Measurements from ENCODE around the gene SLC34A1. TPM values are rescaled to one million over a fixed set of nuclear protein-coding genes. Genes with fewer than 3 reads are reported as not detected.

Gene SLC34A1
- total and polyA plus RNA-seq, 11 donors = not detected

DNA sequence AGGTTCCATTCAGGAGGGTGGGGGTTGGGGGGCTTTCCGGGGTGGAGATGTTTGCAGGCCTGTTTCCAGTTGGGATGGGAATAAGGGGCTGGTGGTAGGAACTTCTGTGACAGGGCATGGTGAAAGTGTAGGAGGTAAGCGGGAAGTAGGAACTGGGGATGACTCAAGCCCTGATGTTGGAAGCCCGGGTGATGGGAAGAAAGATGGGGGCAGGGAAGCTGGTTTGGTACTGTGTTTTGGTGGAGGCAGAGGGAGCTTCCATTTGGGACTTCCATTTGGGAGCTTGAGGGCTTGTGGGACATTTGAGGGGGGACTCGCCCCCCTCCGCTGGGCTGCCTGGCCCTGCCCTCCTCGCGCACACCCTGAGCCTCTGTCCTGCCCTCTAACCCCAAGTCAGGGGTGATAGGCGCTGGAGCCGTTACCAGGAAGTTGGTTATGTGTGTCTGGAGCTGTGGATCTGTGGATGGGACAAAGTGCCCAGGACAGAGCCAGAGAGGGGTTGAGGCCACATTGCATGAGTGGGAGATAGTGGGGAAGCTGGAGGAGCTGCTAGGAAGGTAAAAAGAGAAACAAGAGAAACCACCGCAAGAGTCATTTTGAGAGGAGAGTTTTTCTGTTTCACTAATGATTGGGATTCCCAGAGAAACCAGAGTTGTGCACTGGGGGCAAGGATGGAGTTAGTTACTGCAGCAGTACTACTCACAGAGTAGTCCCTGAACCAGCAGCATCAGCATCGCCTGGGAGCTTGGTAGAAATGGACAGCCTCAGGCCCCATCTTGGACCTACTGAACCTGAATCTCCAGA, 19.9 kb upstream of the SLC34A1 start:
- WGBS, 4 donors = 81 to 88% (median 85%) methylated on average over 11 of the region's 11 CpGs
- intact Hi-C loops (cut with DNase I) = loop anchor here in 1 of 10 donors (10.0 kb wide), 1 partner anchor 50 kb away; the partner anchor contains the start of gene MXD3
- no peaks in the 10 kb centered on the region for H3K9me3 ChIP-seq
- no peak overlapping the region for H3K4me3 ChIP-seq
- H3K27ac ChIP-seq = no peak overlapping the region
- peaks cover 0 to 17% (median 0%) of the 10 kb centered on the region in 9 donors for H3K36me3 ChIP-seq
- ATAC-seq = no peak
- no peaks in the 10 kb centered on the region for H3K27me3 ChIP-seq
- peaks cover 0 to 80% (median 29%) of the 10 kb centered on the region in 12 donors for H3K4me1 ChIP-seq
- peak in 1 of 5 donors; percentile 18 for DNase-seq
- no peak for TF ChIP-seq POLR2A (IDR thresholded peaks at IDR 0.05)
- TF ChIP-seq, protein P1, sequence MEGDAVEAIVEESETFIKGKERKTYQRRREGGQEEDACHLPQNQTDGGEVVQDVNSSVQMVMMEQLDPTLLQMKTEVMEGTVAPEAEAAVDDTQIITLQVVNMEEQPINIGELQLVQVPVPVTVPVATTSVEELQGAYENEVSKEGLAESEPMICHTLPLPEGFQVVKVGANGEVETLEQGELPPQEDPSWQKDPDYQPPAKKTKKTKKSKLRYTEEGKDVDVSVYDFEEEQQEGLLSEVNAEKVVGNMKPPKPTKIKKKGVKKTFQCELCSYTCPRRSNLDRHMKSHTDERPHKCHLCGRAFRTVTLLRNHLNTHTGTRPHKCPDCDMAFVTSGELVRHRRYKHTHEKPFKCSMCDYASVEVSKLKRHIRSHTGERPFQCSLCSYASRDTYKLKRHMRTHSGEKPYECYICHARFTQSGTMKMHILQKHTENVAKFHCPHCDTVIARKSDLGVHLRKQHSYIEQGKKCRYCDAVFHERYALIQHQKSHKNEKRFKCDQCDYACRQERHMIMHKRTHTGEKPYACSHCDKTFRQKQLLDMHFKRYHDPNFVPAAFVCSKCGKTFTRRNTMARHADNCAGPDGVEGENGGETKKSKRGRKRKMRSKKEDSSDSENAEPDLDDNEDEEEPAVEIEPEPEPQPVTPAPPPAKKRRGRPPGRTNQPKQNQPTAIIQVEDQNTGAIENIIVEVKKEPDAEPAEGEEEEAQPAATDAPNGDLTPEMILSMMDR (IDR thresholded peaks at IDR 0.05) = no peak

DNA sequence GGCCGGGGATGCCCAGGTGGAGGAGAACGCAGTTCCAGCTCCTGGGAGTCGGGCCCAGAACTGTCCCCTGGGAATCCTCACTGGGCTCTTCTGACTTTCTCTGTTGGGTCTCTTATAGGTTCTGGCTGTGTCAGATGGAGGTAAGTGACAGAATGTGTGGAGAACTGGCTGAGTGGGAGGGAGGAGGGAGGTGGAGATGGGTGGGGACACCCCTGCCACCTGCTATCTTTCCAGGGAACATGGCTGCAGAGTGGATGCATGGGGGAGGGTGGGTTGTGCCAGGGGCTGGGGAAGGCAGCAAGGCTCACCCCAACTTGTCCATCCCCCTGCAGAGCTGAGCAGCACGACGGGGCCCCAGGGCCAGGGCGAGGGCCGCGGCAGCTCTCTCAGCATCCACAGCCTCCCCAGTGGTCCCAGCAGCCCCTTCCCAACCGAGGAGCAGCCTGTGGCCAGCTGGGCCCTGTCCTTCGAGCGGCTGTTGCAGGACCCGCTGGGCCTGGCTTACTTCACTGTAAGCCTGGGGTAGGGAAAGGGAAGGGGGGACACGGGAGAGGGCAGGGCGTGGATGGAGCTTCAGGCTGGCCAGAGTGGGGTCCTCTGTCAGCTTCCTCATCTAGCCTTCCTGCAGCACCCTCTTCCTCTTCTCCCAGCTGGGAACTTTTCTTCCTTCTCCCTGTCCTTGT, 18.2 kb upstream of the SLC34A1 start:
- ATAC-seq (no peak), DNase-seq (peak in 1 of 5 donors; percentile 52)
- no peaks in the 10 kb centered on the region for H3K27me3 ChIP-seq
- 71 to 83% (median 82%) methylated on average over 9 to 14 of the region's 14 CpGs for WGBS, 4 donors
- intact Hi-C loops (cut with DNase I) = loop anchor here in 1 of 10 donors (10.0 kb wide), 1 partner anchor 51 kb away; the partner anchor contains the start of gene MXD3
- H3K36me3 ChIP-seq = peaks cover 0 to 17% (median 0%) of the 10 kb centered on the region in 9 donors
- H3K9me3 ChIP-seq = no peaks in the 10 kb centered on the region
- TF ChIP-seq, protein P1 (IDR thresholded peaks at IDR 0.05) = no peak
- TF ChIP-seq POLR2A (IDR thresholded peaks at IDR 0.05) = no peak
- peaks cover 0 to 83% (median 35%) of the 10 kb centered on the region in 12 donors for H3K4me1 ChIP-seq
- peak overlapping the region in 3 of 12 donors; percentile 65 to 71 (median 65) for H3K4me3 ChIP-seq
- H3K27ac ChIP-seq = peak overlapping the region in 10 of 12 donors; percentile 67 to 93 (median 82)

DNA sequence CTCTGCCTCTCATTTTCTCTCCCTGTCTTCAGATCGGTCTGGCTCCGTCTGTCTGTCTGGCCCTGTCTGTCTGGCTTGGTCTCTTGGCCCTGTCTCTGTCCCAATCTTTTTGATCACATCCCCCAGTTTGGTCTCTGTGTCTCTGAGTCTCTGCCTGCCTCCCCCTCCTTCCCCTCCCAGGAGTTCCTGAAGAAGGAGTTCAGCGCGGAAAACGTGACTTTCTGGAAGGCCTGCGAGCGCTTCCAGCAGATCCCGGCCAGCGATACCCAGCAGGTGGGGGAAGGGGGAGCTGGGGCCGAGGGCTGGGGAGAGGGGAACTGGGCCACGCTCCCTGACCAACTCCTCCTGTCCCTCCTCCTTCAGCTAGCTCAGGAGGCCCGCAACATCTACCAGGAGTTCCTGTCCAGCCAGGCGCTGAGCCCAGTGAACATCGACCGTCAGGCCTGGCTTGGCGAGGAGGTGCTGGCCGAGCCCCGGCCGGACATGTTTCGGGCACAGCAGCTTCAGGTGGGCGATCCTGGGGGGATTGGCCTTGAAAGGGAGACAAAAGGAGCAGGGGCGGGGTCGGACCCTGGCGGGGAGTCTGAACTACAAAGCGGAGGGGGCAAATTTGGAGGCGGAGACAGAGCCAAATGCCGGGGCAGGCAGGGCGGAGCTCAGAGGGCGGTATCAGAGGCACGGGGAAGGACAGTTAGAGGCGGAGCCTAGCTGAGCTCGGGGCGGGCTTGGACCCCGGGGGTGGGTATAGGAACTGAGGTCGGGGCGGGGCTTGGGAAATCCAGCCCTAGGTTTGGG, 17.5 kb upstream of the SLC34A1 start:
- Histone ChIP-seq H3K9me3 (no peaks in the 10 kb centered on the region), H3K27ac (peak overlapping the region; percentile 67 to 93 (median 82)), H3K36me3 (peaks cover 0 to 17% (median 0%) of the 10 kb centered on the region in 9 donors), H3K4me3 (peak overlapping the region; percentile 9 to 71 (median 58)), H3K27me3 (no peaks in the 10 kb centered on the region), H3K4me1 (peaks cover 0 to 83% (median 35%) of the 10 kb centered on the region in 12 donors)
- ATAC-seq (peak; percentile 87 to 91 (median 88)), DNase-seq (peak; percentile 90 to 92 (median 91))
- WGBS, 4 donors = 14 to 26% (median 19%) methylated on average over 30 to 36 of the region's 36 CpGs
- TF ChIP-seq, protein P1 (IDR thresholded peaks at IDR 0.05) = no peak
- TF ChIP-seq POLR2A (IDR thresholded peaks at IDR 0.05) = peak in 1 of 2 donors; percentile 25
- intact Hi-C loops (cut with DNase I) = loop anchor here in 1 of 10 donors (10.0 kb wide), 1 partner anchor 52 kb away; the partner anchor contains the start of gene MXD3
